Esophagus muscularis mucosa (tissue), 4 donors: Measurements from ENCODE around the gene DNAL1.

Experiments
- EP300 ChIP-seq: sonication (generic); formaldehyde crosslinking; IDR thresholded peaks from one replicate; pipeline ENCODE4 v1.6.1; 2017; ENCODE audit warnings: antibody characterized with exemption
- POLR2A ChIP-seq: fragments of 450-650 bp; IDR thresholded peaks from one replicate; pipeline ENCODE4 v1.6.1; 2017; ENCODE audit warnings: antibody characterized with exemption, moderate library complexity, mild to moderate bottlenecking, low read depth
- POLR2AphosphoS5 ChIP-seq, 2 donors: sonication (generic); formaldehyde crosslinking; IDR thresholded peaks; one replicate each; pipeline ENCODE4 v1.6.1; 2017; ENCODE audit warnings: antibody characterized with exemption in 2 of 2
- TF ChIP-seq, protein P1 (sequence below), 3 experiments: fragments of 200-600 bp in 2 of 3; fragments of 450-650 bp in 1 of 3; sonication (generic) in 2 of 3; IDR thresholded peaks; one replicate each; pipeline ENCODE4 v1.5.1; 2017 to 2019; ENCODE audit warnings: antibody characterized with exemption in 3 of 3, mild to moderate bottlenecking in 2 of 3, moderate library complexity in 1 of 3

DNA sequence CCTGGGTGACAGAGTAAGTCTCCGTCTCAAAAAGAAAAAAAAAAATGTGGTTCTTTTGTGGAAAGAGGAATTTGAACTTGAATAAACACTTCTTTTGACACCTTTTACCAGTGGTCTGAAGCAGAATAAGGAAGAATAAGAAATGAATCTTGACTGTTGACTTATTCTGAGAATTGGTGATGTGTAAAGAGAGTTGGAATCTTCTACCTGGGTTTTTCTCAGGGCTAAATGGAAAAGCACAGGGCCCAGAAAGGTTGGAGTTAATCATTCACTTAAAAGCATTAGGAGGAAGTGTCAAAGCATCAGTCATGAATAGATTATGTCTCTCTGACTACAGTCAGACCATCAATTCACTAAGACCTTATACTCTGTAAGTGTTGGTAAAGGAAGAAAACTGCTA, 55.5 kb downstream of the DNAL1 start:
- TF ChIP-seq, protein P1, sequence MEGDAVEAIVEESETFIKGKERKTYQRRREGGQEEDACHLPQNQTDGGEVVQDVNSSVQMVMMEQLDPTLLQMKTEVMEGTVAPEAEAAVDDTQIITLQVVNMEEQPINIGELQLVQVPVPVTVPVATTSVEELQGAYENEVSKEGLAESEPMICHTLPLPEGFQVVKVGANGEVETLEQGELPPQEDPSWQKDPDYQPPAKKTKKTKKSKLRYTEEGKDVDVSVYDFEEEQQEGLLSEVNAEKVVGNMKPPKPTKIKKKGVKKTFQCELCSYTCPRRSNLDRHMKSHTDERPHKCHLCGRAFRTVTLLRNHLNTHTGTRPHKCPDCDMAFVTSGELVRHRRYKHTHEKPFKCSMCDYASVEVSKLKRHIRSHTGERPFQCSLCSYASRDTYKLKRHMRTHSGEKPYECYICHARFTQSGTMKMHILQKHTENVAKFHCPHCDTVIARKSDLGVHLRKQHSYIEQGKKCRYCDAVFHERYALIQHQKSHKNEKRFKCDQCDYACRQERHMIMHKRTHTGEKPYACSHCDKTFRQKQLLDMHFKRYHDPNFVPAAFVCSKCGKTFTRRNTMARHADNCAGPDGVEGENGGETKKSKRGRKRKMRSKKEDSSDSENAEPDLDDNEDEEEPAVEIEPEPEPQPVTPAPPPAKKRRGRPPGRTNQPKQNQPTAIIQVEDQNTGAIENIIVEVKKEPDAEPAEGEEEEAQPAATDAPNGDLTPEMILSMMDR (IDR thresholded peaks at IDR 0.05), result no peak
- TF ChIP-seq EP300, result no peak
- no peak for TF ChIP-seq POLR2AphosphoS5 (IDR thresholded peaks at IDR 0.05)
- no peak for TF ChIP-seq POLR2A
